ENCODE data around the gene GPR17.

GPR17 gene

DNA sequence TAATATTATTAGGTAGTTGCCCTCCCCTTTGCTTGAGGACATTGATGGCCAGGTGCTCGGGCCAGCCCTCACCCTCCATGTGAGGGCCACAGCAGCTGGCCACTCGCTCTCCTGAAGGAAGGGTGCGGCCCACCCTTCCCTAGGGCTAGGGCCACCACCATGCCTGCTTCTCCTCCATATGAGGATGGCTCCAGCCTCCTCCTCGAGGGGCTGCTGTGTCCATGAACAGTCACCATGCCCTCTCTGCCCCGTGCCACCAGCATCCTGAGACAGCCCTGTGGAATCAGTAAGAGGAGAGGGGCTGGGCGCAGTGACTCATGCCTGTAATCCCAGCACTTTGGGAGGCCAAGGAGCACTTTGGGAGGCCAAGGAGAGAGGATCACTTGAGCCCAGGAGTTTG, 2.4 kb downstream of the GPR17 start:
- TF ChIP-seq, protein P1, sequence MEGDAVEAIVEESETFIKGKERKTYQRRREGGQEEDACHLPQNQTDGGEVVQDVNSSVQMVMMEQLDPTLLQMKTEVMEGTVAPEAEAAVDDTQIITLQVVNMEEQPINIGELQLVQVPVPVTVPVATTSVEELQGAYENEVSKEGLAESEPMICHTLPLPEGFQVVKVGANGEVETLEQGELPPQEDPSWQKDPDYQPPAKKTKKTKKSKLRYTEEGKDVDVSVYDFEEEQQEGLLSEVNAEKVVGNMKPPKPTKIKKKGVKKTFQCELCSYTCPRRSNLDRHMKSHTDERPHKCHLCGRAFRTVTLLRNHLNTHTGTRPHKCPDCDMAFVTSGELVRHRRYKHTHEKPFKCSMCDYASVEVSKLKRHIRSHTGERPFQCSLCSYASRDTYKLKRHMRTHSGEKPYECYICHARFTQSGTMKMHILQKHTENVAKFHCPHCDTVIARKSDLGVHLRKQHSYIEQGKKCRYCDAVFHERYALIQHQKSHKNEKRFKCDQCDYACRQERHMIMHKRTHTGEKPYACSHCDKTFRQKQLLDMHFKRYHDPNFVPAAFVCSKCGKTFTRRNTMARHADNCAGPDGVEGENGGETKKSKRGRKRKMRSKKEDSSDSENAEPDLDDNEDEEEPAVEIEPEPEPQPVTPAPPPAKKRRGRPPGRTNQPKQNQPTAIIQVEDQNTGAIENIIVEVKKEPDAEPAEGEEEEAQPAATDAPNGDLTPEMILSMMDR (IDR thresholded peaks at IDR 0.05; ENCODE audit: low read depth, low read length): no peak
- no peak for DNase-seq (ENCODE audit: low read depth, low spot score)
- in situ Hi-C loops (cut with HindIII; ENCODE audit: low sequenced_read_pairs): no loop called here
- H3K4me3 ChIP-seq (ENCODE audit: low read depth, low read length): no peak overlapping the region

DNA sequence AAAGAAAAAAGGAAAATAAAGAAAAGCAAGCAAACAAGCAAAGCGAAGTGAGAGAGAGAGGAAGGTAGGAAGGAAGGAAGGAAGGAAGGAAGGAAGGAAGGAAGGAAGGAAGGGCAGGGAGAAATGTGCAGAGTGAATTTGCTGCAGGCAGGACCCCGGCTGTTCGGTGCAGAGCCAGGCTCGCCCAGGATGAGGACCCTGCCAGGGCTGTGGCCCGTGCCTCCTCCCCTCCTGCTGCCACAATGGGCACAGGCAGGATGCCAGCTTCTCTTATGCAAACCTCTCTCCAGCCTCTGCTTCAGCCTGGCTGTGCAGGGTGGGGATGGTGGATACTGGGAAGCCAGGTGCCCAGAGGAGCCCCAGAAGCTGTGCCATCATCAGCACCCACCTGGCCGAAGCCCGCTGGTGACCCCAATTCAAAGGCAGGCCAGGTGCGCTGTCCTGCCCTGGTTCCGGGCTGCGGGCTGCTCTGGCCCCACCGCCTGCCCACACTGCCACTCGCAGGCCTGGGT, 3.2 kb downstream of the GPR17 start:
- no peak for DNase-seq (ENCODE audit: low read depth, low spot score)
- no peak overlapping the region for H3K4me3 ChIP-seq (ENCODE audit: low read depth, low read length)
- TF ChIP-seq, protein P1 (IDR thresholded peaks at IDR 0.05; ENCODE audit: low read depth, low read length): no peak
- in situ Hi-C loops (cut with HindIII; ENCODE audit: low sequenced_read_pairs): no loop called here

GRCh38 chr2:127649684-127650040, 3.7 kb downstream of the GPR17 start:
- no peak overlapping the region for H3K4me3 ChIP-seq (ENCODE audit: low read depth, low read length)
- peak; percentile 75 for DNase-seq (ENCODE audit: low read depth, low spot score)
- TF ChIP-seq, protein P1 (IDR thresholded peaks at IDR 0.05; ENCODE audit: low read depth, low read length): peak; percentile 88
- in situ Hi-C loops (cut with HindIII; ENCODE audit: low sequenced_read_pairs): no loop called here

GRCh38 chr2:127650041-127650784, 4.3 kb downstream of the GPR17 start:
- in situ Hi-C loops (cut with HindIII; ENCODE audit: low sequenced_read_pairs): no loop called here
- no peak for DNase-seq (ENCODE audit: low read depth, low spot score)
- H3K4me3 ChIP-seq (ENCODE audit: low read depth, low read length): no peak overlapping the region
- TF ChIP-seq, protein P1 (IDR thresholded peaks at IDR 0.05; ENCODE audit: low read depth, low read length): no peak

DNA sequence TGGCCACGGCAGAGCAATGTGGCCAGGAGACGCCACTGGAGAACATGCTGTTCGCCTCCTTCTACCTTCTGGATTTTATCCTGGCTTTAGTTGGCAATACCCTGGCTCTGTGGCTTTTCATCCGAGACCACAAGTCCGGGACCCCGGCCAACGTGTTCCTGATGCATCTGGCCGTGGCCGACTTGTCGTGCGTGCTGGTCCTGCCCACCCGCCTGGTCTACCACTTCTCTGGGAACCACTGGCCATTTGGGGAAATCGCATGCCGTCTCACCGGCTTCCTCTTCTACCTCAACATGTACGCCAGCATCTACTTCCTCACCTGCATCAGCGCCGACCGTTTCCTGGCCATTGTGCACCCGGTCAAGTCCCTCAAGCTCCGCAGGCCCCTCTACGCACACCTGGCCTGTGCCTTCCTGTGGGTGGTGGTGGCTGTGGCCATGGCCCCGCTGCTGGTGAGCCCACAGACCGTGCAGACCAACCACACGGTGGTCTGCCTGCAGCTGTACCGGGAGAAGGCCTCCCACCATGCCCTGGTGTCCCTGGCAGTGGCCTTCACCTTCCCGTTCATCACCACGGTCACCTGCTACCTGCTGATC, 4.9 kb downstream of the GPR17 start:
- TF ChIP-seq, protein P1 (IDR thresholded peaks at IDR 0.05; ENCODE audit: low read depth, low read length): no peak
- no peak overlapping the region for H3K4me3 ChIP-seq (ENCODE audit: low read depth, low read length)

GRCh38 chr2:127651381-127651809, 5.4 kb downstream of the GPR17 start:
- in situ Hi-C loops (cut with HindIII; ENCODE audit: low sequenced_read_pairs): no loop called here
- no peak overlapping the region for H3K4me3 ChIP-seq (ENCODE audit: low read depth, low read length)
- no peak for DNase-seq (ENCODE audit: low read depth, low spot score)
- TF ChIP-seq, protein P1 (IDR thresholded peaks at IDR 0.05; ENCODE audit: low read depth, low read length): no peak

More for the DNA sequence above, 4.9 kb downstream of the GPR17 start:
- DNase-seq (ENCODE audit: low read depth, low spot score): no peak
- in situ Hi-C loops (cut with HindIII; ENCODE audit: low sequenced_read_pairs): no loop called here

Measured in astrocyte of the spinal cord (primary cell).